ENCODE data around the gene ABCA13. TPM values are rescaled to one million over a fixed set of nuclear protein-coding genes. Genes with fewer than 3 reads are reported as not detected.

The ABCA13 gene
- total RNA-seq, 2 donors from 2014 or later, result not detected

DNA sequence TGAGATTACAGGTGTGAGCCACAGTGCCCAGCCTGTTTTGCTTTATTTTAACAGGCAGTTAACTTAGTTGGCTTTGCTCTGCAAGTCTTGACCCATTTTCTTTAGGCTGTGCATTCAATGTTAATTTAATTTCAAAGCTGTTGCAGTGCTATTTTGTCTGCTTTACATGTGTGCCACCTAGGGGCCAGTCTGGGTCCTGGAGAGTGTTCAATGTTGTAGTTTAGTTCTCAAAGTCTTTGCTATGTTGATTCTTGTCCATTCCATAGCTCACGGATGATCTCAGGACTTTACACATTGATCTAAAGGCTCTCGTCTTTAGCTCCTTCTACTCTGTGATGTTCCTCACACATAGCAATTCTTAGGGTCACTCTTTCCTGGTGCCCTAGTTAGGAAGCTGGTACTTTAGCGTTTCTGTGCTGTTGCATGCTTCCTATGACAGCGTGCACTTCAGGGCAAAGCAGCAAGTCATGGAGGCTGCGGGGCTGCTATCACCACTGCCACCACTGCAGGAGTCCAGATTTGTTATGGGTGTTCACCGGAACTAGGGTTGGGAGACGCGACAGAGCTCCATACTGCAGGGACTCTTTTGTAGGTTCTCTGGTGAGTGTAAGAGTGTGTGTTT is 16.4 kb upstream of the ABCA13 start:
- Mint-ChIP-seq H3K36me3 (ENCODE audit: low read depth) (peaks cover 4% of the 10 kb centered on the region), H3K4me3 (no peak overlapping the region), H3K27ac (no peak overlapping the region), H3K27me3 (peaks cover 47% of the 10 kb centered on the region), H3K4me1 (peaks cover 3% of the 10 kb centered on the region)
- H3K9me3 ChIP-seq (ENCODE audit: control insufficient read depth, low read length, poor library complexity, severe bottlenecking), result no peaks in the 10 kb centered on the region
- DNase-seq, result peak in 2 of 3 donors; percentile 11 to 18
- peak; percentile 57 for ATAC-seq

DNA sequence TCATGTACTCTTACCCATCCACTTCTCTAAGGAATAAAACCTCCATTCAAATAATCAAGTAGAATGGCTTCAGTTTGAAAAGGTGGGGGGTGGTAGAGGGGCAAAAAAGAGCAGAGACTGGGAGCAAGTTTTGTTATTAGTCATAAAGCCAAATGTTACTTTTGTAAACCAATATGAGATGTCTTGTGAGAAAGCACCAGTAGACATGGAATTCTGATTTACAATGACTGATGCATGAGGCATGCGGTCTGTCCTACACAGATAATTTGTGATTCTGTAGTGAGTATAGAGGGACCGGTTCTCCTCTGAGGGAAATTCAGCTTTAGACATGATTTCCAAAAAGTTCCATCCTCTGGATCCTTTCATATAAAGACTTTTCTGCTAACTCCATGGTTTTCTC is 12.9 kb upstream of the ABCA13 start:
- peaks cover 3% of the 10 kb centered on the region for H3K4me1 Mint-ChIP-seq
- H3K4me3 Mint-ChIP-seq, result no peak overlapping the region
- peaks cover 46% of the 10 kb centered on the region for H3K27me3 Mint-ChIP-seq
- no peaks in the 10 kb centered on the region for H3K9me3 ChIP-seq (ENCODE audit: control insufficient read depth, low read length, poor library complexity, severe bottlenecking)
- ATAC-seq, result no peak
- H3K36me3 Mint-ChIP-seq (ENCODE audit: low read depth), result peaks cover 6% of the 10 kb centered on the region
- H3K27ac Mint-ChIP-seq, result no peak overlapping the region
- DNase-seq, result no peak

DNA sequence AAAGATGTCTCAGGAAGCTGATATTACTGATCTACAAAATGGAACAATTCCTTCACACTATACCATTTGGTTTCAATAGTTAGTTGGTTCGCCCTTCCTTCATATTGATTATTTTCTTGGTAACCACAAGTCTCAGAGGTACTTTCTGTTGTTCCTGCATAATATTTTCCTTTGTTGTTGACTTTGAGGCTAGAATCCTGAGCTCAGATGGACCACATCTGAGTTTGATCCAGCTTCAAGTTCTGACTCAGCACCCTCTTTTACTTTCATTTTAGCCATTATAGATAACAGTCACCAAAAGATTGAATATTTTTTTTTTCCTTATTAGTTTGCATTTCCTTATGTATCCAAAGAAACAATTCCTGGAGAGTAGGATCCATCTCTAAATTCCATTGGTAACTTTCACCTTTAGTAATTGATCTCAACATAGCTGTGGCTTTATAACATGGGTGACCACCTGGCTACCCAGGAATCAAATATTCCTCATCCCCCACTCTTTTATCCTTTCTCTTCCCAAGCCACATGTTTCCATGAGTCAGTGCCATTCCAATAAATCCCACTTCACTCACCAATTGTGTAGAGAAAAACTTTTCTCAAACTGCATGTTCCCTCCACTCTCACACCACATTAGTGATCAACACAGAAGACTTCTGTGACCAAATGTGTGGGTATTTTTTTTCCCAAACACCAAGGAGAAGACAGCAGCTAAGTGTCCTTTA is 9.7 kb upstream of the ABCA13 start:
- H3K27me3 Mint-ChIP-seq, result peaks cover 31% of the 10 kb centered on the region
- no peak for ATAC-seq
- no peaks in the 10 kb centered on the region for H3K4me1 Mint-ChIP-seq
- H3K36me3 Mint-ChIP-seq (ENCODE audit: low read depth), result peaks cover 2% of the 10 kb centered on the region
- H3K27ac Mint-ChIP-seq, result no peak overlapping the region
- no peak for DNase-seq
- no peak overlapping the region for H3K4me3 Mint-ChIP-seq
- no peaks in the 10 kb centered on the region for H3K9me3 ChIP-seq (ENCODE audit: control insufficient read depth, low read length, poor library complexity, severe bottlenecking)

DNA sequence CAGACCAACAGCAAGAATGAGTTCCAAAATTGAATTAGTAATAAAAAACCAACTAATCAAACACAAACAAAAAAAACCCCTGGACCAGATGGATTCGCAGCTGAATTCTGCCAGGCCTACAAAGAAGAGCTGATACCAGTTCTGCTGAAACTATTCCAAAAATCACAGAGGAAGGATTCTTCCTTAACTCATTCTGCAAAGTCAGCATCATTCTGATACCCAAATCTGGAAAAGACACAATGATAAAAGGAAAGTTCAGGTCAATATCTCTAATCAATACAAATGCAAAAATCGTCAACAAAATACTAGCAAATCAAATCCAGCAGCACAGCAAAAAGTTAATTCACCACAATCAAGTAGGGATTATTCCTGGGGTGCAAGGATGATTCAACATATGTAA is 6.1 kb upstream of the ABCA13 start:
- no peaks in the 10 kb centered on the region for H3K4me1 Mint-ChIP-seq
- no peak for DNase-seq
- peaks cover 2% of the 10 kb centered on the region for H3K36me3 Mint-ChIP-seq (ENCODE audit: low read depth)
- ATAC-seq, result no peak
- no peaks in the 10 kb centered on the region for H3K9me3 ChIP-seq (ENCODE audit: control insufficient read depth, low read length, poor library complexity, severe bottlenecking)
- H3K4me3 Mint-ChIP-seq, result no peak overlapping the region
- H3K27ac Mint-ChIP-seq, result no peak overlapping the region
- H3K27me3 Mint-ChIP-seq, result peaks cover 6% of the 10 kb centered on the region

DNA sequence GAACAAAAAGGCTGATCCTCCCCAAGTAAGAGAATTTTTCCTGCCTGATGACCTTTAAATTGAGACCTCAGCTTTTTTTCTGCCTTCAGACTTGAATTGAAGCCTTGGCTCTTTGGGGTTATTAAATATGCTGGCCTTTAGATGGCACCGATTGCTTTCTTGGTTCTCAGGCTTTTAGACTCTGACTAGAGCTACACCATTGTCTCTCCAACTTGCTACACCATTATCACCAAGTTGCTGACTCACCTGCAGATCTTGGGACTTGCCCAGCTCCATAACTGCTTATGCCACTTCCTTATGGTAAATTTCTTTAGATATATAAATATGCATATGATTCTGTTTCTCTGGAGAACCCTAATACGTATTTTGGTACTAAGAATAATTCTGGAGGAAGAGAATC is 3.1 kb upstream of the ABCA13 start:
- H3K9me3 ChIP-seq (ENCODE audit: control insufficient read depth, low read length, poor library complexity, severe bottlenecking), result no peaks in the 10 kb centered on the region
- DNase-seq (no peak), ATAC-seq (no peak)
- Mint-ChIP-seq H3K36me3 (ENCODE audit: low read depth) (no peaks in the 10 kb centered on the region), H3K4me1 (no peaks in the 10 kb centered on the region), H3K27me3 (peaks cover 10% of the 10 kb centered on the region), H3K4me3 (no peak overlapping the region), H3K27ac (no peak overlapping the region)

DNA sequence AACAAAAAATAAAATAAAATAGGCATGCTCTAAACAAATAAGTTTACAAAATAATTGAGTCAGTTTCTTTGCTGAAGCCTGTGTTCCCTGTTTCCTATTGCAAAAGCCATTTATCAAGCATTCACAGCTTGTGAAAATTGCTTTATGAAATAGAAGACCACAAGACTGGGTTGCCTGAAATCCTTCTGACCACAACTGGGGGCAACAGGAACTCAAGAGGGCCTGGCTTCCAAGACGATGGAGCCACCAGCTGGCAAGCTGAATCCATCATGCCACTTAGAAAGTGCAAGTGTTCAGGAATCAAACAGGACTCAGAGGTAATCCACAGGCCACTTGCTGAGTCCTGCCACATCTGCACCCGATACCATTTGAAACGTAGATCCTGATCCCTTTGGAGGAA is 752 bp upstream of the ABCA13 start:
- Mint-ChIP-seq H3K36me3 (ENCODE audit: low read depth) (no peaks in the 10 kb centered on the region), H3K4me3 (no peak overlapping the region), H3K27me3 (peaks cover 17% of the 10 kb centered on the region), H3K27ac (no peak overlapping the region), H3K4me1 (no peaks in the 10 kb centered on the region)
- H3K9me3 ChIP-seq (ENCODE audit: control insufficient read depth, low read length, poor library complexity, severe bottlenecking), result no peaks in the 10 kb centered on the region
- no peak for DNase-seq
- no peak for ATAC-seq

DNA sequence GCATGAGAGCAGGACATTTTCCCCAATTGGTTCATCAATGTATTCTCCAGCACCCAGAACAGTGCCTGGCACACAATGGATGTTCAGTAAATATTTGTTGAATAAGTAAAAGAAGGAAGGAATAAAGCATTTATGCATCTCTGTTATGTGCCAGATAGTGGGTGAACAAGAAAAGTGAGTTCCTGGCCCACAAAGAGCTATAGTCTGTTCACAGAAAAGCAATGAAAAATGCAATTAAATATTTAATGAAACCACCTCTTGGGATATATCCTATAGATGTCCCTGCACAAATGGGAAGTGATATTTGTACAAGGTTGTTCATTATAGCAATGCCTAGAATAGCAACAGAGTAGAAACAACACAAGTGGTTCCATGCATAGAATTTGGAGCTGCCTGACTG is 2.1 kb downstream of the ABCA13 start:
- no peaks in the 10 kb centered on the region for H3K36me3 Mint-ChIP-seq (ENCODE audit: low read depth)
- H3K27me3 Mint-ChIP-seq, result peaks cover 22% of the 10 kb centered on the region
- H3K4me3 Mint-ChIP-seq, result no peak overlapping the region
- H3K4me1 Mint-ChIP-seq, result no peaks in the 10 kb centered on the region
- H3K27ac Mint-ChIP-seq, result no peak overlapping the region
- no peak for ATAC-seq
- H3K9me3 ChIP-seq (ENCODE audit: control insufficient read depth, low read length, poor library complexity, severe bottlenecking), result no peaks in the 10 kb centered on the region
- no peak for DNase-seq

DNA sequence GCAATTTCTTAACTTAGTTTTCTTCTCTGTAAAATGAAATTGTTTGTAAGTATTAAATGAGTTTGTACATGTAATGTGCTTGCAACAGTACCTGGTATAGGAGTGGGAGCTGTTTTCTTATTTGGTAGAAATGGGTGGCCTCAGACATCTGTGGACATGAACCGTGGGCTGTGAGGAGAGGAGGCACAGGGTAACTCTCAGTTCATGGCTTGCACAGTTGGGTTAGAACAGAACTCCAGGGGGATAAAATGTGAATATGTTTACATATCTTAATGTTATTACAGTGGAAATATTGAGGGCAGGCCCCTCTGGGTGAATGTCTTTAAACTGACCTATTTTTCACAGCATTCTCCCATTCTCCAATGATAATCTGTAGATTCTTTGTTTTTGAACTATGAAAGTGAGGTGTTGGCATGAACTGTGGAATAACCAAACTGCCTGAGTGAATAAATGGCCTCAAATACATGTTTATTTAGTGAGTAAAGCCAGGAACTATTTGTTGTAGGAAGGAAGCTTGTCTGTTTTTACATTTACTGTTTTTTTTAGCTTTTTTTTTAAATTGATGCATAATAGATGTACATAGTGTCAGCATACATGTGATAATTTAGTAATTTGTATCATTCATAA is 2.6 kb downstream of the ABCA13 start:
- no peaks in the 10 kb centered on the region for H3K9me3 ChIP-seq (ENCODE audit: control insufficient read depth, low read length, poor library complexity, severe bottlenecking)
- H3K36me3 Mint-ChIP-seq (ENCODE audit: low read depth), result no peaks in the 10 kb centered on the region
- ATAC-seq (no peak), DNase-seq (no peak)
- peaks cover 22% of the 10 kb centered on the region for H3K27me3 Mint-ChIP-seq
- no peak overlapping the region for H3K27ac Mint-ChIP-seq
- H3K4me3 Mint-ChIP-seq, result no peak overlapping the region
- H3K4me1 Mint-ChIP-seq, result no peaks in the 10 kb centered on the region

DNA sequence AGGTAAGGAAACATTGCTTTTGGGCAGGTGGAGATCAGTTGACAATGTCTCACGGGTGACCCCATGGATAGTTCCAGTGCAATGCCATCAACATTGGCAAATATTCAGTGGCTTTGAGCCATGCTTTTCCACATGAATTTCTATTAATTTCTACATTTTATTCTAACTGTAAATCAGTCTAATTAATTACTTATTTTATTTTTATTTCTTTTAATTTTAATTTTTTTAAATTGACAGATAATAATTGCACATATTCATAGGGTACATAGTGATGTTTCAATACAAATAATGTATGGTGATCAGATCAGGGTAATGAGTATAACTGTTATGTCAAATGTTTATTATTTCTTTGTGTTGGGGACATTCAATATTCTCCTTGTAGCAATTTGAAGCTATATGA is 3.8 kb downstream of the ABCA13 start:
- ATAC-seq, result no peak
- no peak for DNase-seq
- H3K27ac Mint-ChIP-seq, result no peak overlapping the region
- H3K4me1 Mint-ChIP-seq, result no peaks in the 10 kb centered on the region
- peaks cover 27% of the 10 kb centered on the region for H3K27me3 Mint-ChIP-seq
- no peaks in the 10 kb centered on the region for H3K9me3 ChIP-seq (ENCODE audit: control insufficient read depth, low read length, poor library complexity, severe bottlenecking)
- H3K4me3 Mint-ChIP-seq, result no peak overlapping the region
- no peaks in the 10 kb centered on the region for H3K36me3 Mint-ChIP-seq (ENCODE audit: low read depth)

DNA sequence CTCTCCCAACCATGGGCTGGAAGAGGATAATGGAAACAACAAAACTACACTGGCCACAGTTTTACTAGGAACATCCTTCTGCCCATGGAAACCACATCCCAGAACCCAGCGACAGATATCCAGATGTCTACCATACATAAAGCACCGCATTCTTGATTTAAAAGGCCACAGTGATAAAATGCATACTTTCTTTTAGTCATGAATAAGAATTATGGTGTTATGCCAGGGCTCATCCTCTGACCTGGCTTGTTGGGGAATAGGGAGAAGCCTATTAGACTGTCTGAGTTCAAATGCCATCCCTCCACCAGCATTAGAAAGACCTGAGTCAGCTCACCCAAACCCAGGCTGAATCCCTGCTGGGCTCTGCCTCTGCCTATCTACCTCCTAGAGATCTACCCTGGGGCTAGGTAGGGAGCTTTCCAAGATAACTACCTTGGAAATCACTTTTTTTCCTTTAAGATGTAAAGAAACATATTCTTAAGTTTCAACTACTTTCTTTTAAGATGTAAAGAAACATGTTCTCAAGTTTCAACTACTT is 5.2 kb downstream of the ABCA13 start:
- no peak for DNase-seq
- no peaks in the 10 kb centered on the region for H3K9me3 ChIP-seq (ENCODE audit: control insufficient read depth, low read length, poor library complexity, severe bottlenecking)
- Mint-ChIP-seq H3K36me3 (ENCODE audit: low read depth) (no peaks in the 10 kb centered on the region), H3K27ac (no peak overlapping the region), H3K4me1 (no peaks in the 10 kb centered on the region), H3K27me3 (peaks cover 20% of the 10 kb centered on the region), H3K4me3 (no peak overlapping the region)
- ATAC-seq, result no peak

DNA sequence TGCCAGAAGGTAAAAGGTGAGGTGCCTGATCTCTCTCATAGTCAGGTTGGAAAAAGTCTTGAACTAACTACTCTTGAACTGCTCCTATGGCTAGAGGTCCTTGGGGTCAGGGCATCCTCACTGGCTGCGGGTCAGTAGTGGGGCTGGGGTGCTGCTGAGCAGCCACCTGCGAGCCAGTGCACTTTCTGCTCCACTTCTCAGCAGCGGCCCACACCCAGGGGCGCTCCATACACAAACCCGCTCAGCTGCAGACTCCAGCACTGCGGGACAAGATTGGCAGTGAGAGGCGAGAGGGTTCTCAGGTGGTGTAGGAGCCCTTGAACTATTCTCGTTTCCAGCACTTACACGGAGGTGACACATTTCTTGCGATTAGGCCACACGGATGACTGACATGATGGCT is 6.0 kb downstream of the ABCA13 start:
- peaks cover 16% of the 10 kb centered on the region for H3K27me3 Mint-ChIP-seq
- ATAC-seq (no peak), DNase-seq (no peak)
- no peaks in the 10 kb centered on the region for H3K9me3 ChIP-seq (ENCODE audit: control insufficient read depth, low read length, poor library complexity, severe bottlenecking)
- no peaks in the 10 kb centered on the region for H3K36me3 Mint-ChIP-seq (ENCODE audit: low read depth)
- H3K4me1 Mint-ChIP-seq, result no peaks in the 10 kb centered on the region
- no peak overlapping the region for H3K4me3 Mint-ChIP-seq
- H3K27ac Mint-ChIP-seq, result no peak overlapping the region

DNA sequence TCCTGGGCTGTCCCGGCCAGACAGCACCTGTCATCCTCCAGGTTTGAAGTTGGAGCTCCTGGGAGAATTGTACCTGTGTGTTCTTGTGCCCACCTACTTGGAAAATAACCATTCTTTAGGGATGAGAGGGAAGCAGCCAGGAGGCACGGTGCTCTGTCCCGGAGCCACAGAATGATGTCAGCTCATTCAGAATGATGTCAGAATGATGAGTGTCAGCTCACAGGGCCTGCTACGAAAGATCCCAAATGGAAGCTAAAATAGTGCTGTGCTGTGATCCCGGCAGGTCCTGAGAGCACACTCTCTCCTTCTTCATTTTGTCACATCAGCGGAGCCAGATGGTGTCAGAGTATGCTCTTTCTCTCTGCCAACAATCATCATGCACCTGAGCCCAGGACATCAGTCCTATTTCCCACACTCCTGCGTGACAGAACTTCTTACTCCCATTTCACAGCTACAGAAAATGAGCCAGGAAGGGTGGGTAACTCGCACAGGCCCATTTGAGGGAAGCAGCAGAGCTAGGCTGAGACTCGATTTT is 8.3 kb downstream of the ABCA13 start:
- Mint-ChIP-seq H3K27ac (no peak overlapping the region), H3K27me3 (peaks cover 11% of the 10 kb centered on the region), H3K4me3 (no peak overlapping the region), H3K4me1 (no peaks in the 10 kb centered on the region), H3K36me3 (ENCODE audit: low read depth) (no peaks in the 10 kb centered on the region)
- ATAC-seq (no peak), DNase-seq (no peak)
- no peaks in the 10 kb centered on the region for H3K9me3 ChIP-seq (ENCODE audit: control insufficient read depth, low read length, poor library complexity, severe bottlenecking)

DNA sequence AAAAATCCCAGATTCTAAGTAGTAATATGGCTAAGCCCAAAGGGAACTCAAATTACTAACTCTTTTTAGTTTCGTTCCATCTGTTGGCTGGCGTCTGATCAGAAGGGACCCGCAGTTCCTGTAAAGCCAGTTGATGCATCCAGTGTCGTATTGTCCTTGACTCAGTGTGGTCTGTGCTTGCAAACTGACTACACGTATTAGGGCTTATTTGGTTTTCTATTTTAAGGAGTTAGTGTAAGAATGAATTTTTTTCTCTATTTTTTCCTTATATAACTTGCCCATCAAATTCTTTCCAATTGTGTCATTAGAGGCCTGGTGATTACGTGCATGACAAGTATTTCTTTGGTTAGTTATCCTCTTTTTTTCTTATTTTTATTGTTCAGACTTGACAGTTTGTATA is 9.7 kb downstream of the ABCA13 start:
- Mint-ChIP-seq H3K4me3 (no peak overlapping the region), H3K4me1 (no peaks in the 10 kb centered on the region), H3K27ac (no peak overlapping the region), H3K36me3 (ENCODE audit: low read depth) (no peaks in the 10 kb centered on the region), H3K27me3 (peaks cover 5% of the 10 kb centered on the region)
- no peaks in the 10 kb centered on the region for H3K9me3 ChIP-seq (ENCODE audit: control insufficient read depth, low read length, poor library complexity, severe bottlenecking)
- no peak for ATAC-seq
- no peak for DNase-seq
